ENCODE data around the gene KRTAP20-2. TPM values are rescaled to one million over a fixed set of nuclear protein-coding genes. Genes with fewer than 3 reads are reported as not detected.

Gene KRTAP20-2
- polyA plus RNA-seq, 3 donors, result not detected

GRCh38 chr21:30600787-30601186 is 34.2 kb upstream of the KRTAP20-2 start, which contains the start of gene KRTAP22-1:
KRTAP22-1 (plus strand) TSS chr21:30601087.
- WGBS (ENCODE audit: insufficient coverage), result no CpG with 5 or more reads among the region's 1 CpG
- Histone ChIP-seq H3K36me3 (replicated peaks in 1 of 2; ENCODE audit: control insufficient read depth in 1 of 2, insufficient read depth in 2 of 2, low read length in 2 of 2) (no peaks in the 10 kb centered on the region), H3K27ac (ENCODE audit: low read depth in 1 of 2, low read length in 2 of 2) (no peak within 1 kb of the TSS), H3K79me2 (ENCODE audit: insufficient read depth, low read length) (no peaks in the 10 kb centered on the region), H3K27me3 (ENCODE audit: control insufficient read depth in 2 of 2, insufficient read depth in 2 of 2, low read length in 2 of 2) (no peaks in the 10 kb centered on the region), H3K9me3 (replicated peaks in 1 of 2; ENCODE audit: control insufficient read depth in 1 of 2, insufficient read depth in 1 of 2, low read length in 2 of 2) (peaks cover 24 to 39% of the 10 kb centered on the region in 2 donors), H3K9ac (ENCODE audit: insufficient read depth, low read length, poor library complexity, severe bottlenecking) (no peak within 1 kb of the TSS), H4K20me1 (ENCODE audit: insufficient read depth, low read length) (no peaks in the 10 kb centered on the region), H3K4me1 (ENCODE audit: control insufficient read depth in 1 of 2, insufficient read depth in 2 of 2, low read length in 2 of 2) (no peaks in the 10 kb centered on the region), H2AFZ (ENCODE audit: insufficient read depth, low read depth, low read length, poor library complexity, severe bottlenecking) (no peak within 1 kb of the TSS), H3K4me2 (replicated peaks; ENCODE audit: extremely low read depth, low read length, poor library complexity, severe bottlenecking) (no peak within 1 kb of the TSS), H3K4me3 (replicated peaks in 1 of 3; ENCODE audit: low read depth in 2 of 3, low read length in 3 of 3) (no peak within 1 kb of the TSS)
- Mint-ChIP-seq H3K27me3 (ENCODE audit: low read depth in 3 of 3) (no peaks in the 10 kb centered on the region), H3K27ac (no peak within 1 kb of the TSS), H3K4me3 (no peak within 1 kb of the TSS), H3K9me3 (peaks cover 5 to 22% (median 9%) of the 10 kb centered on the region in 7 donors), H3K36me3 (no peaks in the 10 kb centered on the region), H3K4me1 (no peaks in the 10 kb centered on the region)
- no peak for DNase-seq
- no peak for TF ChIP-seq CTCF (IDR thresholded peaks at IDR 0.05)
- intact Hi-C loops (cut with micrococcal nuclease), result no loop called here

GRCh38 chr21:30605968-30606367 is 29.0 kb upstream of the KRTAP20-2 start:
- TF ChIP-seq CTCF (IDR thresholded peaks at IDR 0.05), result no peak
- Histone ChIP-seq H3K4me3 (replicated peaks in 1 of 3; ENCODE audit: low read depth in 2 of 3, low read length in 3 of 3) (no peak overlapping the region), H4K20me1 (ENCODE audit: insufficient read depth, low read length) (no peaks in the 10 kb centered on the region), H3K36me3 (replicated peaks in 1 of 2; ENCODE audit: control insufficient read depth in 1 of 2, insufficient read depth in 2 of 2, low read length in 2 of 2) (no peaks in the 10 kb centered on the region), H3K27me3 (ENCODE audit: control insufficient read depth in 2 of 2, insufficient read depth in 2 of 2, low read length in 2 of 2) (no peaks in the 10 kb centered on the region), H3K4me1 (ENCODE audit: control insufficient read depth in 1 of 2, insufficient read depth in 2 of 2, low read length in 2 of 2) (no peaks in the 10 kb centered on the region), H3K79me2 (ENCODE audit: insufficient read depth, low read length) (no peaks in the 10 kb centered on the region), H3K9me3 (replicated peaks in 1 of 2; ENCODE audit: control insufficient read depth in 1 of 2, insufficient read depth in 1 of 2, low read length in 2 of 2) (peaks cover 24 to 37% of the 10 kb centered on the region in 2 donors), H3K27ac (ENCODE audit: low read depth in 1 of 2, low read length in 2 of 2) (no peak overlapping the region), H3K9ac (ENCODE audit: insufficient read depth, low read length, poor library complexity, severe bottlenecking) (no peak overlapping the region), H3K4me2 (replicated peaks; ENCODE audit: extremely low read depth, low read length, poor library complexity, severe bottlenecking) (no peak overlapping the region), H2AFZ (ENCODE audit: insufficient read depth, low read depth, low read length, poor library complexity, severe bottlenecking) (no peak overlapping the region)
- Mint-ChIP-seq H3K27ac (no peak overlapping the region), H3K4me3 (no peak overlapping the region), H3K9me3 (peaks cover 5 to 26% (median 11%) of the 10 kb centered on the region in 7 donors), H3K36me3 (no peaks in the 10 kb centered on the region), H3K4me1 (no peaks in the 10 kb centered on the region), H3K27me3 (ENCODE audit: low read depth in 3 of 3) (no peaks in the 10 kb centered on the region)
- 76% methylated on average over 2 of the region's 2 CpGs for WGBS (ENCODE audit: insufficient coverage)
- DNase-seq, result no peak
- intact Hi-C loops (cut with micrococcal nuclease), result no loop called here
